Glutamatergic neuron (in vitro differentiated cells): ENCODE data around the gene ZNF319. TPM values are rescaled to one million over a fixed set of nuclear protein-coding genes. Genes with fewer than 3 reads are reported as not detected.

Experiments
- total RNA-seq: library from RNA; stranded (reverse); fragmentation: NEBNext Ultra II Directional; extraction: Animal tissue kit (Norgen Biotek cat#: 25700); gene quantifications from one replicate; pipeline ENCODE4 v1.2.1, GENCODE V29; 2021; ENCODE audit not compliant: unreplicated experiment

Gene ZNF319
- total RNA-seq, 1 donor from 2014 or later = 13.9 TPM

Other genes with a start within 250 kb of the ZNF319 start
- gene KIFC3, start 198.2 kb downstream of the ZNF319 start, total RNA-seq = 0.76 TPM
- 0.91 TPM for gene CNGB1, start 29.5 kb downstream of the ZNF319 start, total RNA-seq
- 107 TPM for gene USB1, start 735 bp upstream of the ZNF319 start, total RNA-seq
- gene MMP15, start 25.1 kb upstream of the ZNF319 start, total RNA-seq = 69.9 TPM
- gene CFAP20, start 128.7 kb upstream of the ZNF319 start, total RNA-seq = 48.6 TPM
- 87.6 TPM for gene CSNK2A2, start 197.4 kb upstream of the ZNF319 start, total RNA-seq